Islet precursor cell (in vitro differentiated cells): ENCODE data around the gene B4GALT5.
"Not testable (repeated sequence)": the region's sequence is repeated elsewhere in the genome, so short reads cannot be mapped to it uniquely, and the experiment has no call there.

Source experiments
- DNase-seq: peaks from one replicate; pipeline ENCODE4 v3.0.0-alpha.2; 2018

Gene B4GALT5

GRCh38 chr20:49727894-49728885 is 14.5 kb upstream of the B4GALT5 start:
- DNase-seq = no peak

GRCh38 chr20:49727478-49727877 is 13.8 kb upstream of the B4GALT5 start:
- DNase-seq = no peak

- DNase-seq = no peak
Observed at GRCh38 chr20:49725694-49726093, 12.0 kb upstream of the B4GALT5 start.

- DNase-seq = not testable (repeated sequence)
Observed at GRCh38 chr20:49725224-49725606, 11.5 kb upstream of the B4GALT5 start.

- no peak for DNase-seq
Observed at GRCh38 chr20:49724408-49725223, 10.9 kb upstream of the B4GALT5 start.

GRCh38 chr20:49723758-49724157 is 10.1 kb upstream of the B4GALT5 start:
- DNase-seq = not testable (repeated sequence)

- DNase-seq = not testable (repeated sequence)
Observed at GRCh38 chr20:49721326-49721725, 7.6 kb upstream of the B4GALT5 start.

- no peak for DNase-seq
Observed at GRCh38 chr20:49715466-49715865, 1.8 kb upstream of the B4GALT5 start.

GRCh38 chr20:49712996-49713752 is 504 bp downstream of the B4GALT5 start:
- DNase-seq = no peak

- no peak for DNase-seq
Observed at GRCh38 chr20:49712646-49712995, 1.1 kb downstream of the B4GALT5 start.

GRCh38 chr20:49712118-49712517 is 1.6 kb downstream of the B4GALT5 start:
- no peak for DNase-seq

- DNase-seq = no peak
Observed at GRCh38 chr20:49711667-49711987, 2.1 kb downstream of the B4GALT5 start.

- DNase-seq = no peak
Observed at GRCh38 chr20:49710971-49711666, 2.6 kb downstream of the B4GALT5 start.

GRCh38 chr20:49707118-49707517 is 6.6 kb downstream of the B4GALT5 start:
- no peak for DNase-seq

- peak; percentile 64 for DNase-seq
Observed at GRCh38 chr20:49706630-49707091, 7.0 kb downstream of the B4GALT5 start.

GRCh38 chr20:49705893-49706292 is 7.8 kb downstream of the B4GALT5 start:
- not testable (repeated sequence) for DNase-seq

GRCh38 chr20:49705358-49705757 is 8.3 kb downstream of the B4GALT5 start:
- no peak for DNase-seq

- DNase-seq = no peak
Observed at GRCh38 chr20:49704932-49705336, 8.7 kb downstream of the B4GALT5 start.

GRCh38 chr20:49701916-49702315 is 11.8 kb downstream of the B4GALT5 start:
- DNase-seq = no peak

- no peak for DNase-seq
Observed at GRCh38 chr20:49701241-49701790, 12.4 kb downstream of the B4GALT5 start.

- no peak for DNase-seq
Observed at GRCh38 chr20:49700411-49701185, 13.1 kb downstream of the B4GALT5 start.
